Astrocyte (in vitro differentiated cells and primary cell): Measurements from ENCODE around the gene GET3. TPM values are rescaled to one million over a fixed set of nuclear protein-coding genes. Genes with fewer than 3 reads are reported as not detected.

Experiments
- DNase-seq: peaks from one replicate; pipeline ENCODE4 v3.0.0-alpha.2; 2010; ENCODE audit warnings: low read depth
- FAIRE-seq: peaks from 2 replicates; lab custom pipeline; 2011; peaks lifted over from hg19 to GRCh38; lab: Jason Lieb, UNC
- H2AFZ ChIP-seq: 2 replicates; pipeline ENCODE4 v1.6.0; 2012; ENCODE audit warnings: low read depth, low read length, inconsistent platforms
- H3K27ac ChIP-seq: 2 replicates; pipeline ENCODE4 v1.5.1; 2011; ENCODE audit warnings: low read depth, low read length, inconsistent platforms
- H3K27me3 ChIP-seq: 2 replicates; pipeline ENCODE4 v1.6.0; 2011; ENCODE audit warnings: low read length, inconsistent platforms; ENCODE audit not compliant: insufficient read depth
- H3K36me3 ChIP-seq: 2 replicates; pipeline ENCODE4 v1.5.1; 2011; ENCODE audit warnings: low read length, inconsistent platforms; ENCODE audit not compliant: insufficient read depth
- H3K4me1 ChIP-seq: 2 replicates; pipeline ENCODE4 v1.5.1; 2011; ENCODE audit warnings: low read length, inconsistent platforms; ENCODE audit not compliant: insufficient read depth
- H3K4me2 ChIP-seq: 2 replicates; pipeline ENCODE4 v1.6.0; 2012; ENCODE audit warnings: low read length, inconsistent platforms
- H3K4me3 ChIP-seq: 2 replicates; pipeline ENCODE4 v1.5.1; 2011; ENCODE audit warnings: low read depth, mild to moderate bottlenecking, low read length, inconsistent platforms; ENCODE audit not compliant: insufficient read depth
- H3K79me2 ChIP-seq: 2 replicates; pipeline ENCODE4 v1.6.0; 2012; ENCODE audit warnings: mild to moderate bottlenecking, low read length, inconsistent platforms; ENCODE audit not compliant: insufficient read depth
- H3K9ac ChIP-seq: 2 replicates; pipeline ENCODE4 v1.6.0; 2012; ENCODE audit warnings: mild to moderate bottlenecking, low read length, inconsistent platforms
- H3K9me3 ChIP-seq: 2 replicates; pipeline ENCODE4 v1.5.1; 2012; ENCODE audit warnings: low read depth, mild to moderate bottlenecking, low read length, inconsistent platforms; ENCODE audit not compliant: insufficient read depth
- H4K20me1 ChIP-seq: 2 replicates; pipeline ENCODE4 v1.6.0; 2012; ENCODE audit warnings: low read length, inconsistent platforms; ENCODE audit not compliant: insufficient read depth
- H3K27ac Mint-ChIP-seq: one replicate; pipeline ENCODE4 v1.8.0; 2021; ENCODE audit warnings: mild to moderate bottlenecking, mixed read lengths; ENCODE audit not compliant: unreplicated experiment
- H3K27me3 Mint-ChIP-seq: one replicate; pipeline ENCODE4 v1.8.0; 2021; ENCODE audit warnings: low read depth, mixed read lengths; ENCODE audit not compliant: unreplicated experiment
- H3K36me3 Mint-ChIP-seq: one replicate; pipeline ENCODE4 v1.8.0; 2021; ENCODE audit warnings: low read depth, mixed read lengths; ENCODE audit not compliant: unreplicated experiment
- H3K4me1 Mint-ChIP-seq: one replicate; pipeline ENCODE4 v1.8.0; 2021; ENCODE audit warnings: low read depth, mixed read lengths; ENCODE audit not compliant: unreplicated experiment
- H3K4me3 Mint-ChIP-seq: one replicate; pipeline ENCODE4 v1.8.0; 2021; ENCODE audit warnings: mild to moderate bottlenecking, moderate library complexity, mixed read lengths; ENCODE audit not compliant: unreplicated experiment
- H3K9me3 Mint-ChIP-seq: one replicate; pipeline ENCODE4 v1.8.0; 2021; ENCODE audit warnings: mild to moderate bottlenecking, mixed read lengths; ENCODE audit not compliant: unreplicated experiment
- EZH2 ChIP-seq: IDR thresholded peaks from 2 replicates; pipeline ENCODE4 v1.6.1; 2012; ENCODE audit warnings: mild to moderate bottlenecking, low read length, inconsistent platforms; ENCODE audit not compliant: insufficient read depth
- total RNA-seq: library from RNA; stranded (reverse); gene quantifications from 2 replicates; pipeline ENCODE4 v1.2.1, GENCODE V29; 2021
- TF ChIP-seq, protein P1 (sequence below): IDR thresholded peaks from 2 replicates; pipeline ENCODE4 v1.5.1; 2011; ENCODE audit warnings: low read depth, mild to moderate bottlenecking, inconsistent platforms, low read length, moderate library complexity; ENCODE audit not compliant: insufficient read depth

GET3 gene
- total RNA-seq, 1 donor from 2014 or later = 66.8 TPM

DNA sequence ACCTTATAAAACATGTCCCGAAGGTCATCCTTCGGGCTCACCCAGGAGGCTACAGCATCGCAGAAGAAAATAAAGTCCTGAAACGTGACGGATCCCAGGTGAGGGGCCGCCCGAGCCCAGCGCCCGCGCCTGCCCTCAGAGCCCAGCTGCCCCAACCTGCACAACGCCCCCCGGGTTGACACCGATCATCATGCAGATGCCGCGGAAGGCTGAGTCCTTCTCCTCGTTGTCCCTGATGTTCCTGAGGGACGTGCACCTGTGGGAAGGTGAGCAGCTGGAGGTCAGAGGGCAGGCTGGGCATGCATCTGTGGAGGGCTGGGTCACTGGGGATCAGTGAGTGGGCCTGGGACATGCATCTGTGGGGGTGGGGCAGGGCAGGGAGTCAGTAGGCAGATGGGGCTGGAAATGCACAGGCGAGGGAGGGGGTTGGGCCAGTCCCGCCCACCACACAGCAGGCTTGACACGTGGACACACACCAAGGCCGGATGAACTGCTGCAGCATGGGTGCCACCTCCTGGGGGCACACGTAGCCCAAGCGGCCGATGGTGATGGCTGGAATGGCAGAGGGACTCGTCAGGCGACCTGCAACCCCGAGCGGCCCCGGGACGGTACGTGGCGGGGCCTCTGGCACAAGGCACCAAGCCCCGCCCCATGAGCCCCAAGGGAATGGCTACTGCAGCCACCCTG, 35.6 kb upstream of the GET3 start:
- TF ChIP-seq EZH2 = no peak
- TF ChIP-seq, protein P1, sequence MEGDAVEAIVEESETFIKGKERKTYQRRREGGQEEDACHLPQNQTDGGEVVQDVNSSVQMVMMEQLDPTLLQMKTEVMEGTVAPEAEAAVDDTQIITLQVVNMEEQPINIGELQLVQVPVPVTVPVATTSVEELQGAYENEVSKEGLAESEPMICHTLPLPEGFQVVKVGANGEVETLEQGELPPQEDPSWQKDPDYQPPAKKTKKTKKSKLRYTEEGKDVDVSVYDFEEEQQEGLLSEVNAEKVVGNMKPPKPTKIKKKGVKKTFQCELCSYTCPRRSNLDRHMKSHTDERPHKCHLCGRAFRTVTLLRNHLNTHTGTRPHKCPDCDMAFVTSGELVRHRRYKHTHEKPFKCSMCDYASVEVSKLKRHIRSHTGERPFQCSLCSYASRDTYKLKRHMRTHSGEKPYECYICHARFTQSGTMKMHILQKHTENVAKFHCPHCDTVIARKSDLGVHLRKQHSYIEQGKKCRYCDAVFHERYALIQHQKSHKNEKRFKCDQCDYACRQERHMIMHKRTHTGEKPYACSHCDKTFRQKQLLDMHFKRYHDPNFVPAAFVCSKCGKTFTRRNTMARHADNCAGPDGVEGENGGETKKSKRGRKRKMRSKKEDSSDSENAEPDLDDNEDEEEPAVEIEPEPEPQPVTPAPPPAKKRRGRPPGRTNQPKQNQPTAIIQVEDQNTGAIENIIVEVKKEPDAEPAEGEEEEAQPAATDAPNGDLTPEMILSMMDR = no peak
- Mint-ChIP-seq H3K27me3 (no peaks in the 10 kb centered on the region), H3K4me1 (peaks cover 2% of the 10 kb centered on the region), H3K36me3 (peaks cover 12% of the 10 kb centered on the region), H3K4me3 (no peak overlapping the region), H3K27ac (peak overlapping the region; percentile 69), H3K9me3 (no peaks in the 10 kb centered on the region)
- peaks cover 4% of the 10 kb centered on the region for H3K4me1 ChIP-seq
- FAIRE-seq = no peak
- no peak overlapping the region for H3K4me2 ChIP-seq
- no peak overlapping the region for H3K9ac ChIP-seq
- peaks cover 12% of the 10 kb centered on the region for H3K79me2 ChIP-seq
- H3K27me3 ChIP-seq = no peaks in the 10 kb centered on the region
- no peaks in the 10 kb centered on the region for H3K9me3 ChIP-seq
- H3K36me3 ChIP-seq = peaks cover 30% of the 10 kb centered on the region
- no peak overlapping the region for H2AFZ ChIP-seq
- no peak overlapping the region for H3K4me3 ChIP-seq
- no peak for DNase-seq
- H3K27ac ChIP-seq = no peak overlapping the region
- peaks cover 33% of the 10 kb centered on the region for H4K20me1 ChIP-seq

DNA sequence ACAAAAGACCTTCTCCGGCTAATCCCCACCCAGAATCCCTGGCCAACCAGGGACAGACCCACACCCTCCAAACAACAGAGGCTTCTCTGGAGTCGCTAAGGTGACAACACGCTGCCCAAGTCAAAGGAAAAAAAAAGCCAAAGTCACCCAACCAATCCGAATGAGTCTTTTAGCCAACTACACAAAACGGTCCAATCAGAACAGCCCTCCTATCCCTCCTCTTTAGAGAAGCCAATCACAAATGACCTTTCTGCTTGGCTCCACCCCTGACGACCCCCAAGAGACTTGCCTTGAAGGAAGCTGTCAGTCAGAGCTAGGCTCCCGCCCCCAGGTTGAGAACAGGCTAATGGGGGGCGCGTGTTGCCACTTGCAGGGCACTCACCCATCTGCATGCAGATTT, 34.3 kb upstream of the GET3 start:
- TF ChIP-seq, protein P1 = no peak
- no peak for TF ChIP-seq EZH2
- no peak overlapping the region for H3K4me2 ChIP-seq
- no peaks in the 10 kb centered on the region for H3K4me1 ChIP-seq
- peaks cover 12% of the 10 kb centered on the region for H3K79me2 ChIP-seq
- H4K20me1 ChIP-seq = peaks cover 33% of the 10 kb centered on the region
- H3K27ac ChIP-seq = no peak overlapping the region
- no peaks in the 10 kb centered on the region for H3K27me3 ChIP-seq
- FAIRE-seq (no peak), DNase-seq (peak; percentile 11)
- Mint-ChIP-seq H3K4me1 (no peaks in the 10 kb centered on the region), H3K36me3 (peaks cover 12% of the 10 kb centered on the region), H3K4me3 (no peak overlapping the region), H3K27ac (no peak overlapping the region), H3K27me3 (no peaks in the 10 kb centered on the region), H3K9me3 (no peaks in the 10 kb centered on the region)
- no peak overlapping the region for H3K9ac ChIP-seq
- peaks cover 31% of the 10 kb centered on the region for H3K36me3 ChIP-seq
- H3K4me3 ChIP-seq = no peak overlapping the region
- no peaks in the 10 kb centered on the region for H3K9me3 ChIP-seq
- no peak overlapping the region for H2AFZ ChIP-seq

DNA sequence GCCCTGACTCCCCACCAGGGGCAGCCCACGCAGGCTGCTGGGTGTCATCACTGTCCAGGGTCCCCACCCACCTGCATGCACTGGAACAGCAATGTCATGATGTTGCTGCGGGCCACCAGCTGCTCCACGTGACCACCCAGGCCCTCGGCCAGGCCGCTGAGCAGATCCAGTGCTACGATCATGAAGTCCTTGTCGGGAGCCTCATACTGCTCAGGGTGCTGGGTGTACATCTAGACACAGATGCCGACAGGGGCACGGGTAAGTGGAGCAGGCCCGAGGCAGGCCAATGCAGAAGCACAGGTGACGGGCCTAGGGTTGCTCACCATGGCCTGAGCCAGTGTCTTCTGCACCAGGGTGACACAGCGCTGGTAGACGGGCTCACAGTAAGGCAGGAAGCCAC, 32.1 kb upstream of the GET3 start:
- Histone ChIP-seq H3K4me2 (no peak overlapping the region), H2AFZ (no peak overlapping the region), H3K9me3 (no peaks in the 10 kb centered on the region), H3K4me3 (no peak overlapping the region), H3K9ac (no peak overlapping the region), H3K4me1 (no peaks in the 10 kb centered on the region), H3K36me3 (peaks cover 35% of the 10 kb centered on the region), H4K20me1 (peaks cover 39% of the 10 kb centered on the region), H3K27me3 (no peaks in the 10 kb centered on the region), H3K79me2 (peaks cover 15% of the 10 kb centered on the region), H3K27ac (no peak overlapping the region)
- no peaks in the 10 kb centered on the region for H3K4me1 Mint-ChIP-seq
- H3K27ac Mint-ChIP-seq = no peak overlapping the region
- DNase-seq = no peak
- H3K36me3 Mint-ChIP-seq = peaks cover 9% of the 10 kb centered on the region
- no peak for FAIRE-seq
- H3K9me3 Mint-ChIP-seq = no peaks in the 10 kb centered on the region
- no peaks in the 10 kb centered on the region for H3K27me3 Mint-ChIP-seq
- TF ChIP-seq, protein P1 = no peak
- TF ChIP-seq EZH2 = no peak
- no peak overlapping the region for H3K4me3 Mint-ChIP-seq
